HG03060 (cell line): ENCODE measurements around the gene SLC6A17.

Experiments
- ATAC-seq: cut with Tn5 transposase; IDR thresholded peaks from one replicate; pipeline ENCODE4 v1.9.1; 2021; ENCODE audit warnings: low read depth, moderate number of reproducible peaks; ENCODE audit not compliant: unreplicated experiment

The SLC6A17 gene

DNA sequence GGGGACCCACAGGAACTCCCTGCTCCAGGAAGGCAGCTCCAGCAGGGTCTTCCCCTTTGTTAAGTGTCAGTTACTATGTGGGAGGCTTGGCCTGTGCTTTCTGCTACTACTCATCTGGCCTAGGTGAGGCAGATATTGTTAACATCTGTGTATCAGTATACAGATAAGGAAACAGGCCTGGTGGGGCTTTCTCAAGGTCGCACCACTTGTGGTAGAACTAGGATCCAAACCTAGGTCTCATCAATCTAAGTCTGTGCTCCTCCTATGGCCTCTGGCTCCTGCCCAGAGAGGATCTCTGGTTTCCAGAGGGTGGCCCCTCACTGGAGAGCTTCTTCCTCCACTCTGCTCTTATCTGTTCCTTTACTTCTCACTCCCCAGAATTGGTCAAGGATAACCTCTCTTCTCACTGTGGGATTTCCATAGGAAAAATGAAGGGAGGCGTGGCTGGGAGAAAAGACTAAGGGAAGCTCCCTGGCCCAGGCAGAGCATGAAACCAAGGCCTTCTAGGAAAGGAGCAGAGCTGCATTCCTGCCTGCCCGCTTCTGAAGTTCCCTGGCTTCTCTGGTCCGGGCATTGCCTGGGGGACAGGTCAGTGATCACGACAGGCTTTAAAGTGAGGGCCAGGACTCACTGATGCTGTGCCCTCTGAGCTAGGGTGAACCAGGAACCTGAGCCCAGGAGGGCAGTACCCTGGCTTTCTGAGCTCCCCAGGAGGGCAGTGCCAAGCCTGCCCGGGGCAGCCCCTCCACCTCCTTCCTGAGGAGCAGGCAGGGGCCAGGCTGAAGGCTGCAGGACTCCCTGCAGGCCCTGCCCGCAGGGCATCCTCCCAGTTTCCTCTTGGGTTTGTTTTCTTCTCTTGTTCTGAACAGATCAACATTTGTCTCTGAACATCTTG, 65.6 kb downstream of the SLC6A17 start:
- ATAC-seq, result no peak

GRCh38 chr1:110216844-110217444, 66.7 kb downstream of the SLC6A17 start:
- ATAC-seq, result no peak

DNA sequence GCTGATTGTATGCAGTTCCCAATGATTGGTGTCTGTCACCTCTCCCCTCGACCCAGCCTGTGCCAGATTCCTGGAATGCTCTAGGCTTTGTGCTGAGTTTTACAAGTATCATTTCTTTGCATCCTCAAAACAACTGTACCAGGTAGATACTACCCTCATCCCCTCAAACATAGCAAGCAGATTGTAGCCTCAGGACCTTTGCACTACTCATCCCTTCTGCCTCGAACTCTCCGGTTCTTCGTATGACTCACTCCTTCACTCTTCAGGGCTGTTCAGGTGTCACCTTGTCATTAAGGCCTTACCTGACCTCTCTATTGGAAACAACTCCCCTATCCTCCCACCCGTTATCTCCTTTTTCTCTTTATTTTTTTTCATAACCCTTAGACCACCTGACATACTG, 67.8 kb downstream of the SLC6A17 start:
- ATAC-seq, result no peak

- no peak for ATAC-seq
Observed at GRCh38 chr1:110218739-110219138, 68.4 kb downstream of the SLC6A17 start.

- no peak for ATAC-seq
Observed at GRCh38 chr1:110220324-110220723, 70.0 kb downstream of the SLC6A17 start.

GRCh38 chr1:110221119-110221518, 70.8 kb downstream of the SLC6A17 start:
- no peak for ATAC-seq

GRCh38 chr1:110223127-110223526, 72.8 kb downstream of the SLC6A17 start:
- no peak for ATAC-seq

DNA sequence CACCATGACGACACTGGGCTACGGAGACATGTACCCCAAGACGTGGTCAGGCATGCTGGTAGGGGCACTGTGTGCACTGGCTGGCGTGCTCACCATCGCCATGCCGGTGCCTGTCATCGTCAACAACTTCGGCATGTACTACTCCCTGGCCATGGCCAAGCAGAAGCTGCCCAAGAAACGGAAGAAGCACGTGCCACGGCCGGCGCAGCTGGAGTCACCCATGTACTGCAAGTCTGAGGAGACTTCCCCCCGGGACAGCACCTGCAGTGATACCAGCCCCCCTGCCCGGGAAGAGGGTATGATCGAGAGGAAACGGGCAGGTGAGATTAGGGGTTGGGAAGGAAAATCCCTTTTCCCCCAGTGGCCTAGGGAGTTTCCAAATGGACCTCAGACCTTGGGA, 73.3 kb downstream of the SLC6A17 start:
- no peak for ATAC-seq

DNA sequence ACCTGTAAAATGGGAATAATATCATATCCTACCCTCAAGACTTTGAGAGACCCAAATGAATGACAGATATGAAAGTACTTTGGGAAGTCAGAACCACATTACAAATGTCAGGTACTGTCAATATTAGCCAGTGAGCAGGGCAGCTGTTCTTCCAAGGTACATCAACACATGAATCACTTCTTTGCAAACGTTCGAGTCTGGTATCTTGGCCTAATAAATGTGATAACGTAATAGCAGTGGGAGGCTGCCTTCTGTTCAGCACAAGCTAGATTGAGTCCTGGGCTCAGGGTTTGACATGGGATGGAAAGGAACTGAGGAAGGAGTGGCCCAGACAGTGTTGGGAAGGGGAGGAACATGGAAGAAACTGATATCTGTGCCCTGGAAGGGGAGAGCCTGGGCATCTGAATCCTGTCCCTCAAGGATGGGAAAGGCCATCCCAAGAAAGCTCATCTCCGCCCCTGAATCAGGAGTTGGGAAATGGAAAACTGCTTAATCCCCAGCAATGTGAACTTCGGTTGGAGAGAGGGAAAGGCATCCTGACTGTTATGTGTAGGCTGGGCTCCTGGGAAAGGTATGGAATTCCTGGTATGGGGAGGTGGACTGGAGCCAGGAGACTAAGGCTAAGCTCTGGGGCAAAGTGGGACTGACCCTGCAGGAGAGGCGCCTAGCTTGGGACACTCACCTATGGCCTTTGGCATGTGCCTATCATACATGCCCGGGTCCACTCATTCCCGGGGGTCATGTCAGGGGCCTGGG, 74.1 kb downstream of the SLC6A17 start:
- ATAC-seq, result no peak

- no peak for ATAC-seq
Observed at GRCh38 chr1:110225212-110225611, 74.9 kb downstream of the SLC6A17 start.

DNA sequence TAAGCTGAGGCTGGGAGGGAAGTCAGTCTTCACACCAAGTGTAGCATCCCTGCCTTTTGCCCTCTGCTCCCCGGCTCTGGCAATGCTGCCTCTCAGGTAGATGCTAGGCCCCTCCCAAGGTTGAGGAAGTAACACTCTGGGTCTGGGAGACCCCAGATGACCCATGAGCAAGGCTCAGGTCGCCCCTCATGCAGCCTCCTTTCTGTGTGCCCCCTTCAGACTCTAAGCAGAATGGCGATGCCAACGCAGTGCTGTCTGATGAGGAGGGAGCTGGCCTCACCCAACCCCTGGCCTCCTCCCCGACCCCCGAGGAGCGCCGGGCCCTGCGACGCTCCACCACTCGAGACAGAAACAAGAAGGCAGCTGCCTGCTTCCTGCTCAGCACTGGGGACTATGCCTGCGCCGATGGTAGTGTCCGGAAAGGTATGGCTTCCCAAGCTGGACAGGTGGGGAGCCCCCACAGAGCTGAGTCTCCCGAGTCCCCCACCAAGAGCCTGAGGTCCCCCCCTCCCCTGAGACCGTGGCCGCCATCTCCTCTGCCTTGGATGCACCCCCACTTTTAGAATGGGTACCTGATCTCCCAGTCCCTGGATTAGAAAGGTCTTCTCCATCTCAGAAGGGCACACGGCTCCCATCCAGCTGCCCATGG, 75.6 kb downstream of the SLC6A17 start:
- no peak for ATAC-seq

DNA sequence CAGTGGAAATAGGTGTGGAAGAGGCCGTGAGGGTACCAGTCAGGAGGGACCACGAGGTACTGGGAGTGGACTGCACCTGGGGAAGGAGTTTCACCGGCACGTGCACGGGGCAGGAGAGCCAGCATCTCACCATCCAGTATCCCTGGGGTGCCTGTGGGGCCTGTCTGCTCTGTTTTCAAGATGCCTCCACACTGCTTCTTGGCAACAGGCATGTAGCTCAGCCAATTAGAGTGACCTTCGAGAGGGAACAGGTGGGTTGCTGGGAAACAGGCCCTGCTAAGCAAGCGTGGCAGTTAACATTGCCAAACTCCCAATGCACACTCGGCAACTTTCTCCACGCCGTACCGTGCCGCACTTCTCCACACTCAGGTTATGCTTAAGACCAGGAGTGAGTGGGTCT, 77.5 kb downstream of the SLC6A17 start:
- no peak for ATAC-seq

DNA sequence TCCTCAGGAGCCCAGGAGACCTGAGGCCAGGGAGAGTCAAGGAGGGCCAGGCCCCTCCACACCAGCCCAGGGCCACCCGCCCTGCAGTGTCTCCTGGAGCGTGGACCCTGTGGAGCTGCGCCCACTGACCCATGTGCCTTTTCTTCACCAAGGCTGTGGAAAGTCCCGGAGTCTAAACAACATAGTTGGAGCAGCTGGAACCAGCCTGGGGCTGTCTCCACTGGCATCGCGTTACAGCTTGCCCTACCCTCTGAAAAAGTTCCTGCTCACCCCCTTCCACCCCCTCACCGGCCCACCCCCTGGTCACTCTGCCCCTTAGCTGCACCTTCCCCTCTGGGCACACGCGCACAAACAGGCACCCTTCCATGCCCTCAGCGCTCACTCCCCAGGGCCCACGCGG, 78.1 kb downstream of the SLC6A17 start:
- no peak for ATAC-seq

GRCh38 chr1:110228869-110229268, 78.6 kb downstream of the SLC6A17 start:
- ATAC-seq, result no peak

GRCh38 chr1:110229348-110230001, 79.2 kb downstream of the SLC6A17 start:
- no peak for ATAC-seq

DNA sequence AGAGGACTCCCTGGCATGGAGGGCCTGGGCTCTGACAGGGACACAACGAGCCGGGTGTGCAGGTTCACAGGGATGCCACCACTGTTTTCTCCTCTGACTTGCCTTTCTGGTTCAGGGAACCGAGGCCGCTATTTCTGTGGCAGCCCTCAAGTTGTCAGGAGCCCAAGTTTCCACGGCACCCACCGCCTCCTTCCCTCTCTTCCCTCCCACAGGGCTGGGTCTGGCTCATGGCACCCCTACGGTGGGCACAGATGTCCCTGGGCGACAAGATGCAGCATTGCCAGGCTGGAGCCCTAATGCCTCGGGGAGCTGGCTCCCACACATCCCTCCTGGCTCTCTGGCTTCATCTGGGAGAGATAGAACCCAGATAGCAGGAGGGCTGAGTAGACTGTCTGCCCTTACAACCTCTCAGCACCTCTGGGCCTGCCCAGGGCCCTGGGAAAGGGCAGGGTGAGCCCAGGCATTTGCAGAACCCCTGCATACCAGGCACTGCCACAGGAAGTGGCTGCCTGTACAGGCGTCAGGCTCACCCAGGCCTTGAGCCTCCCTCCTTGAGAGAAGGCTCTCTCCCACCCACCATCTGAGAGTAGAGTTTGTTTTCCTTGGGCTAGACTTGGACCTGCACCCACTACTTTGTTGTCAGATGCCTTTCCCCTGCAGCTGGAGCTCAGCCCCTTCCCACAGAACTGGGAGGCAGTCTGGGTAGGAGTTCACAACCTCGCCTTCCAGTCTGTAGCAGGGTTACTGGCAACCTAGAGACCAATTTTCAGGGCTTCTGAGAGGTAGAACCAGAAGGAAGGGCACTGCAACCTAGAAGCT, 80.3 kb downstream of the SLC6A17 start:
- no peak for ATAC-seq

DNA sequence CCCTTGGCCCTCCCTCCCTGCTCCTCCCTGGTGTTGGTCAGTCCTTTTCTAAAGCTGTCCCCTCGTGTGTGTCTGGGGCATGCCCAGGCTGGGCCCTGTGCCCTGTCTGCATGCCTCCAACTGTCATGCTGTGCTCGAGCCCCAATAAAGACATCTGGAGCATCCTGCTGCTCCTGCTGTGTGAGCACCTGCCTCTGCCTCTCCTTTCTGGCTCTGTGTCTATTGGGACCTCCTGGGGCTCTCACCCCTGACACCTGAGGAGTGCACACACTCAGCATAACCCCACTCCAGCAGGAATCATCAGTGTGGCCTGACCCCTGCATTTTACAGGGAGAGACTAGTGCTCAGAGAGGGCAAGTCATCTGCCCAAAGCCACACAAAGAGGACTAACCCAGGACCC, 83.6 kb downstream of the SLC6A17 start:
- ATAC-seq, result no peak

DNA sequence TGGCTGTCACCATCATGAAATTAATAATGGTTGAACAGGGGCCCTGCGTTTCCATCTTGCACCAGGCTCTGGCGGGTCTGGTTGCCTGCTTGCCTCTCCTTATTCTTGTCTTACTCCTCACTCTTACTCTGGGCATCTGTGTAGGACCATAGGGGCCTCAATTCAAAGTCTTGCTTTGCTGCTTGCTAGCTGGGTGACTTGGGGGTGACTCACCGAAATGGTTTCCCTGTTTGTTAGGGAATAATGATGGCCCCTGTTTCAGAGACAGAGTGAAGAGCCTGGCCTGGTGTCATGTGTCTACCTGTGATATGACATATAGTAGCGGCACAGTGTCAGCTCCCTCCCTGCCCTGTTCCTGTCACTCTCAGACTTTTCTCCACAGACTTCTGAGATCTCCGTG, 84.4 kb downstream of the SLC6A17 start:
- no peak for ATAC-seq

- no peak for ATAC-seq
Observed at GRCh38 chr1:110235181-110235833, 85.0 kb downstream of the SLC6A17 start.
